Lung (tissue), 12 donors: Measurements from ENCODE around the gene KIAA0319L. TPM values are rescaled to one million over a fixed set of nuclear protein-coding genes. Genes with fewer than 3 reads are reported as not detected.
A peak's percentile ranks its signal among the peaks of the same experiment; 100 is the strongest.

ENCODE experiments used
- ATAC-seq: fragments of 200-7000 bp; cut with Tn5 transposase; one replicate; pipeline ENCODE4 v1.9.1; 2020; ENCODE audit warnings: moderate number of reproducible peaks; ENCODE audit not compliant: insufficient read depth, low FRiP score
- DNase-seq, 3 donors: peaks; one replicate each; pipeline ENCODE4 v3.0.0-alpha.2; 2013 to 2017
- H3K27ac ChIP-seq, 2 donors: one replicate each; pipeline ENCODE4 v1.5.1; 2013; ENCODE audit warnings: mild to moderate bottlenecking in 2 of 2, moderate library complexity in 2 of 2, control low read depth in 1 of 2, inconsistent platforms in 1 of 2, low read depth in 1 of 2, low read length in 1 of 2
- H3K27me3 ChIP-seq, 3 donors: one replicate each; pipeline ENCODE4 v1.5.1; 2013; ENCODE audit warnings: low read length in 2 of 3; ENCODE audit not compliant: control insufficient read depth in 3 of 3, insufficient read depth in 3 of 3
- H3K36me3 ChIP-seq, 4 donors: one replicate each; pipeline ENCODE4 v1.5.1; 2013; ENCODE audit warnings: low read length in 4 of 4, mild to moderate bottlenecking in 1 of 4, moderate library complexity in 1 of 4; ENCODE audit not compliant: control insufficient read depth in 4 of 4, insufficient read depth in 4 of 4
- H3K4me1 ChIP-seq, 5 donors: one replicate each; pipeline ENCODE4 v1.5.1; 2013; ENCODE audit warnings: low read length in 5 of 5, mild to moderate bottlenecking in 2 of 5, moderate library complexity in 1 of 5; ENCODE audit not compliant: control insufficient read depth in 5 of 5, insufficient read depth in 5 of 5
- H3K4me3 ChIP-seq: one replicate; pipeline ENCODE4 v1.5.1; 2013; ENCODE audit warnings: mild to moderate bottlenecking, control low read depth, moderate library complexity
- H3K9ac ChIP-seq, 2 donors: one replicate each; pipeline ENCODE4 v1.5.1; 2013; ENCODE audit warnings: low read length in 2 of 2, control low read depth in 1 of 2; ENCODE audit not compliant: insufficient read depth in 1 of 2
- H3K9me3 ChIP-seq, 4 donors: one replicate each; pipeline ENCODE4 v1.5.1; 2013; ENCODE audit warnings: low read length in 3 of 4, mild to moderate bottlenecking in 1 of 4, moderate library complexity in 1 of 4; ENCODE audit not compliant: control insufficient read depth in 4 of 4, insufficient read depth in 3 of 4
- WGBS, 2 donors: extraction: QIAGEN DNeasy Blood & Tissue Kit; methylation state at CpG; one replicate each; pipeline ENCODE4 v1.1.7; 2013; 5-methylcytosine and 5-hydroxymethylcytosine counted together
- polyA plus RNA-seq, 2 donors: library from polyadenylated mRNA; stranded (reverse); fragments of 200-250 nt; gene quantifications; one replicate each; pipeline ENCODE4 v1.2.1, GENCODE V29; 2013
- total RNA-seq, 2 donors: library from RNA; depleted of rRNA in 1 of 2; stranded (reverse); fragments of >200 nt in 1 of 2; gene quantifications; one replicate each; pipeline ENCODE4 v1.2.1, GENCODE V29; 2014 to 2021
- TF ChIP-seq, protein P1 (sequence below): IDR thresholded peaks from 2 replicates; pipeline ENCODE4 v1.5.1; 2012; ENCODE audit warnings: mild to moderate bottlenecking; ENCODE audit errors: control extremely low read depth, extremely low read depth
- donor health status: control.
- donor health status: control.
- donor health status: Bipolar disorder and iron deficiency.
- donor health status: healthy.
- donor health status: DM: yes; HTN: yes; CAD: no.

Gene KIAA0319L
- total and polyA plus RNA-seq, 4 donors, result 20.3 to 121 (median 60.9) TPM

DNA sequence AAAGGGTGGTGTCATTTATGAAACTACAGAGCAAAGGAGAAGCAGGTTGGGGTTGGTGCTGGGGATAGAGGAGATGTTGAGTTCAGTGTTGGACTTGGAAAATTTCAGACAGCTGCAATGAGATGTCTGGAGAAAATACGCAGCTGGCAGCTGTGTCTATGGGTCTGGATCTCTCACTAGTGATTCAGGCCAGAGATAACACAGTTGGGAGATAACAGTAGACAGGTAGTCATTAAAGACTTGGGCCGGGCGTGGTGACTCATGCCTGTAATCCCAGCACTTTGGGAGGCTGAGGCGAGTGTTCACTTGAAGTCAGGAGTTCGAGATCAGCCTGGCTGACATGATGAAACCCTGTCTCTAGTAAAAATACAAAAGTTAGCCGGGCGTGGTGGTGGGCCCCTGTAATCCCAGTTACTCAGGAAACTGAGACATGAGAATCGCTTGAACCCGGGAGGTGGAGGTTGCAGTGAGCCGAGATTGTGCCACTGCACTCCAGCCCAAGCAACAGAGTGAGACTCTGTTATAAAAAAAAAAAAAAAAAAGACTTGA, 13.5 kb upstream of the KIAA0319L start:
- no peak overlapping the region for H3K9ac ChIP-seq
- ATAC-seq (no peak), DNase-seq (no peak)
- no peak overlapping the region for H3K4me3 ChIP-seq
- H3K36me3 ChIP-seq, result peaks cover 0 to 5% (median 2%) of the 10 kb centered on the region in 4 donors
- TF ChIP-seq, protein P1, sequence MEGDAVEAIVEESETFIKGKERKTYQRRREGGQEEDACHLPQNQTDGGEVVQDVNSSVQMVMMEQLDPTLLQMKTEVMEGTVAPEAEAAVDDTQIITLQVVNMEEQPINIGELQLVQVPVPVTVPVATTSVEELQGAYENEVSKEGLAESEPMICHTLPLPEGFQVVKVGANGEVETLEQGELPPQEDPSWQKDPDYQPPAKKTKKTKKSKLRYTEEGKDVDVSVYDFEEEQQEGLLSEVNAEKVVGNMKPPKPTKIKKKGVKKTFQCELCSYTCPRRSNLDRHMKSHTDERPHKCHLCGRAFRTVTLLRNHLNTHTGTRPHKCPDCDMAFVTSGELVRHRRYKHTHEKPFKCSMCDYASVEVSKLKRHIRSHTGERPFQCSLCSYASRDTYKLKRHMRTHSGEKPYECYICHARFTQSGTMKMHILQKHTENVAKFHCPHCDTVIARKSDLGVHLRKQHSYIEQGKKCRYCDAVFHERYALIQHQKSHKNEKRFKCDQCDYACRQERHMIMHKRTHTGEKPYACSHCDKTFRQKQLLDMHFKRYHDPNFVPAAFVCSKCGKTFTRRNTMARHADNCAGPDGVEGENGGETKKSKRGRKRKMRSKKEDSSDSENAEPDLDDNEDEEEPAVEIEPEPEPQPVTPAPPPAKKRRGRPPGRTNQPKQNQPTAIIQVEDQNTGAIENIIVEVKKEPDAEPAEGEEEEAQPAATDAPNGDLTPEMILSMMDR, result no peak
- peaks cover 0 to 20% (median 4%) of the 10 kb centered on the region in 5 donors for H3K4me1 ChIP-seq
- no peak overlapping the region for H3K27ac ChIP-seq
- WGBS, 2 donors, result 83 to 92% methylated on average over 10 of the region's 10 CpGs
- H3K9me3 ChIP-seq, result peaks cover 0 to 6% (median 0%) of the 10 kb centered on the region in 4 donors
- H3K27me3 ChIP-seq, result peaks cover 0 to 42% (median 36%) of the 10 kb centered on the region in 3 donors

DNA sequence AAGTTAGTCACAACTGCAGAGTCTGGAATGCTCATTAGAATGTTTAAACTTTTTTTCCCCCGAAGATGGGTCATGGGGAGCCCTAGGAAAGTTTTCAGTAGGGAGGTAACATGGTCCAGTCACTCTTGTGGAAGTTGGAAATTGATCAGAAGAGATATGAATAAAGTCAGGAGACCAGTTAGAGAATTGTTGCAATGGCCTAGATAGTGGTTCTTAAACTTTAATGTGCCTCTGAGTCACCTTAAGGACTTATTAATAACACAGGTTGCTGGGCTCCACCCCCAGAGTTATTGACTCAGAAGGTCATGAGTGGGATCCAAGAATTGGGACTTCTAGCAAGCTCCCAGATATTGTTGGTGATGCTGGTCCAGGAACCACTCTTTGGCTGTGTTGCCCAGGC, 12.7 kb upstream of the KIAA0319L start:
- 88 to 98% methylated on average over 1 of the region's 1 CpG for WGBS, 2 donors
- H3K27me3 ChIP-seq, result peaks cover 0 to 37% (median 29%) of the 10 kb centered on the region in 3 donors
- no peak for ATAC-seq

DNA sequence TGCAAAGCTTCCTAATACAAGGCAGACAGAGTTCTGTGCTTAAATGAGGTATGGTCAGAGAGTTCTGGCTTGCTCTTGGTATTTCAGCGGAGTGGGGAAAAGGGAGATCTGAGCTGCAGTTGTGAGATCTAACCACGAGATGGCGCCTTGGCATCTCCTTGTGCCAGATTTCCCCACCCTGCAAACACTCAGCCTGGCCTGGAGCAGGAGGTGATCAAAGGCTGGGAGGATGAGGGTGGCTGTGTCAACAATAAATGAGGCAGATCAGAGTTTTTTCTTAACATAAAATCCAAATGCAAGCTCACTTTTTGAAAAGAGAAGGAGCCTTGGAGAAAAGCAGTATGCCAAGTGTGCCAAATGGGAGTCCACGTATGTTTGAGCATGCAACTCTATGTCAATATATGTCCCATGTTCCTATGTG, 11.8 kb upstream of the KIAA0319L start:
- H3K9me3 ChIP-seq, result no peaks in the 10 kb centered on the region
- H3K4me1 ChIP-seq, result peaks cover 0 to 11% (median 0%) of the 10 kb centered on the region in 5 donors
- DNase-seq (peak; percentile 81 to 82 (median 82)), ATAC-seq (peak; percentile 34)
- H3K27me3 ChIP-seq, result peaks cover 0 to 30% (median 21%) of the 10 kb centered on the region in 3 donors
- no peak overlapping the region for H3K4me3 ChIP-seq
- TF ChIP-seq, protein P1, result peak; percentile 84
- WGBS, 2 donors, result 18 to 23% methylated on average over 4 of the region's 4 CpGs
- no peak overlapping the region for H3K9ac ChIP-seq
- peaks cover 0 to 10% (median 5%) of the 10 kb centered on the region in 4 donors for H3K36me3 ChIP-seq
- no peak overlapping the region for H3K27ac ChIP-seq

More for the DNA sequence above, 12.7 kb upstream of the KIAA0319L start:
- H3K9ac ChIP-seq, result no peak overlapping the region
- peaks cover 0 to 8% (median 2%) of the 10 kb centered on the region in 4 donors for H3K36me3 ChIP-seq
- H3K4me1 ChIP-seq, result peaks cover 0 to 19% (median 0%) of the 10 kb centered on the region in 5 donors
- TF ChIP-seq, protein P1, result no peak
- H3K4me3 ChIP-seq, result no peak overlapping the region
- no peak overlapping the region for H3K27ac ChIP-seq
- DNase-seq, result no peak
- H3K9me3 ChIP-seq, result peaks cover 0 to 5% (median 0%) of the 10 kb centered on the region in 4 donors
